Stomach smooth muscle (tissue), 2 donors: ENCODE results near the gene ZMYND15.

Experiments used
- H3K27ac ChIP-seq: one replicate; pipeline ENCODE4 v1.7.0; 2013; ENCODE audit warnings: mild to moderate bottlenecking, low read length, inconsistent platforms
- H3K27me3 ChIP-seq, 2 donors: one replicate each; pipeline ENCODE4 v1.7.0; 2013; ENCODE audit warnings: low read length in 2 of 2; ENCODE audit not compliant: insufficient read depth in 2 of 2, control insufficient read depth in 1 of 2
- H3K36me3 ChIP-seq, 2 donors: one replicate each; pipeline ENCODE4 v1.7.0; 2013; ENCODE audit warnings: low read length in 2 of 2; ENCODE audit not compliant: control insufficient read depth in 2 of 2, insufficient read depth in 2 of 2
- H3K4me1 ChIP-seq: one replicate; pipeline ENCODE4 v1.7.0; 2013; ENCODE audit warnings: low read length; ENCODE audit not compliant: control insufficient read depth, insufficient read depth
- H3K4me3 ChIP-seq, 2 donors: one replicate each; pipeline ENCODE4 v1.7.0; 2013; ENCODE audit warnings: low read length in 2 of 2
- H3K9ac ChIP-seq, 2 donors: one replicate each; pipeline ENCODE4 v1.7.0; 2013; ENCODE audit warnings: low read length in 2 of 2, mild to moderate bottlenecking in 1 of 2
- H3K9me3 ChIP-seq, 2 donors: one replicate each; pipeline ENCODE4 v1.7.0; 2013; ENCODE audit warnings: low read length in 2 of 2; ENCODE audit not compliant: control insufficient read depth in 2 of 2
- donor health status: healthy.
- donor health status: Pancreatic carcinoma.

ZMYND15 gene

DNA sequence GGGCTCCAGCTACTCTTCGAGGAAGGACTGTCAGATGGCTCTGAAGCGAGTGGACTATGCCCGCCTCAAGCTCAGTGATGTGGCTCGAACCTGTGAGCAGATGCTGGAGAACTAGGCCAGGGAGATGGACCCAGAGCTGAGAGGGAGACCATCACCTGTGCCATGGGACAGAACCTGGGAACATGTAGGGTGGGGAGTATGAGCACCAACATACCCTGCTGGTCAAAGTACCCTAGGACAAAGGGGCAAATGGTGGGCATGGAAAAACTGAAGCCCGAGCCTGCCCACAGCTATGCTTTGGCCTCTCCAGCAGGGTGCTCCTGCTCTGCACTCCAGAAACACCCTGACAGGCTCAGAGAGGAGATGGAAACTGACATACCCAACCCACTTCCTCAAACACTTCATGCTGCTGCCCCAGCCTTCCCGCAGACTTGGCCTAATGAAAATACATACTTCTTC lies 6.5 kb upstream of the ZMYND15 start:
- H3K4me3 ChIP-seq, result no peak overlapping the region
- no peaks in the 10 kb centered on the region for H3K9me3 ChIP-seq
- peaks cover 12% of the 10 kb centered on the region for H3K4me1 ChIP-seq
- peak overlapping the region in 1 of 2 donors; percentile 27 for H3K9ac ChIP-seq
- no peak overlapping the region for H3K27ac ChIP-seq
- no peaks in the 10 kb centered on the region for H3K27me3 ChIP-seq
- peaks cover 6 to 8% of the 10 kb centered on the region in 2 donors for H3K36me3 ChIP-seq

DNA sequence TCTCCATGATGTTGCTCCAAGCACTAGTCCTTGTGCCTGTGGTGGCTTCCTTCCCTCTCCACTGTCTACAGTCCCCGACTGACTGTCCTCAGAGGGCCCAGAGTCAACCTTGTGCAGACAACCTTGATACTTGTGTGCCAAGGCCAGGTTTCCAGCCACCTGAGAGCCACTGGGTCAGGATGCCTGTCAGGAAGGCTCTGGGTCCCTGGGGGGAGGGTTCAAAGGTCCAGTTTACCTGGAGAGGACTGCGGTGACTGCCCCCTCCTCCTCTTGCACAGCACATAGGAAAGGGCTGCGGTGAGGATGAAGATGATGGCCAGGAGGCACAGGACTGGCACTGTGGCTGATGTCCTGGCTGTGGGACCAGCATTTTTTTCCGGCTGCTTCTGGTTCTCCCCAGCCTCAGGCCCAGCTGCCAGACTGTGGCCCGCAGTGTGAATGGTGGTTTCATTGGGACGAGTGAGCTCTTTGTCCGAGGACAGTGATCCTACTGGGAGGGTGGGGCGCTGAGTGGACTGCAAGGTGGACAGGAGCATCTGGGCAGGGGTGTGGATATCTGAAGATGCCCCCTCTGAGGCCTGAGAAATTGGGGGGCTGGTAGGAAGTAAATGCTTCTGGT lies 4.7 kb upstream of the ZMYND15 start:
- peak overlapping the region; percentile 11 for H3K27ac ChIP-seq

DNA sequence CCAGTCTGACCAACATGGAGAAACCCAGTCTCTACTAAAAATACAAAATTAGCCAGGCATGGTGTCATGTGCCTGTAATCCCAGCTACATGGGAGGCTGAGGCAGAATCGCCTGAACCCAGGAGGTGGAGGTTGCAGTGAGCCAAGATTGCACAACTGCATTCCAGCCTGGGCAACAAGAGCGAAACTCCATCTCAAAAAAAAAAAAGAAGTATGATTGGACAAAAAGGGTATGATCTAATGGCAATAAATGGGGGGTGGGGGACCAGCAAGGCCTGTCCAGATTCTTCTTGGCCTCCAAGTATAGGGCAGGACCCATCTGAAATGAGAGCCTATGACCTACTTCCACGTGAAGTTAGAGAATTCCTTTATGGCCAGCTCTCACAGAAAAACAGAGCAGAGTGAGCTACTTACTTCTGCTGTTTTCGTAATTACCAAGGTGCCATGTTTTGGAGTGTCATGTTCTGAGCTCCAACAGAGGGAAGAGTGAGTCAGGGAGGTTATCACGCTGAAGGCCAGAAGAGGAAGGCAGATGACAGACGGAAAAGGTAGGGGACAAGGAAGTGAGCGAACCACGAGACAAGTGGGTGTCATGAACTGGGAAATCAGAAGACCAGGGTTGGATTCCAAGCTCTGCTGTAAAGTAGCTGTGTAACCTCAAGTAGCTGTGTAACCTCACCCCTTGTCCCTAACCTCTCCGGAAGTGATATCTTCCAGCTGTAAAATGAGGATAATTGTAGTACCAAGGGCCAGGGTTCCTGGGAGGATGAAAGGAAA lies 3.6 kb upstream of the ZMYND15 start:
- Histone ChIP-seq H3K9me3 (no peaks in the 10 kb centered on the region), H3K27me3 (peaks cover 0 to 4% of the 10 kb centered on the region in 2 donors), H3K36me3 (peaks cover 6 to 8% of the 10 kb centered on the region in 2 donors), H3K4me3 (no peak overlapping the region), H3K9ac (no peak overlapping the region), H3K4me1 (peaks cover 25% of the 10 kb centered on the region), H3K27ac (no peak overlapping the region)

More for the DNA sequence above, 4.7 kb upstream of the ZMYND15 start:
- Histone ChIP-seq H3K4me3 (no peak overlapping the region), H3K4me1 (peaks cover 27% of the 10 kb centered on the region), H3K27me3 (peaks cover 0 to 4% of the 10 kb centered on the region in 2 donors), H3K9me3 (no peaks in the 10 kb centered on the region), H3K36me3 (peaks cover 6 to 8% of the 10 kb centered on the region in 2 donors), H3K9ac (no peak overlapping the region)

DNA sequence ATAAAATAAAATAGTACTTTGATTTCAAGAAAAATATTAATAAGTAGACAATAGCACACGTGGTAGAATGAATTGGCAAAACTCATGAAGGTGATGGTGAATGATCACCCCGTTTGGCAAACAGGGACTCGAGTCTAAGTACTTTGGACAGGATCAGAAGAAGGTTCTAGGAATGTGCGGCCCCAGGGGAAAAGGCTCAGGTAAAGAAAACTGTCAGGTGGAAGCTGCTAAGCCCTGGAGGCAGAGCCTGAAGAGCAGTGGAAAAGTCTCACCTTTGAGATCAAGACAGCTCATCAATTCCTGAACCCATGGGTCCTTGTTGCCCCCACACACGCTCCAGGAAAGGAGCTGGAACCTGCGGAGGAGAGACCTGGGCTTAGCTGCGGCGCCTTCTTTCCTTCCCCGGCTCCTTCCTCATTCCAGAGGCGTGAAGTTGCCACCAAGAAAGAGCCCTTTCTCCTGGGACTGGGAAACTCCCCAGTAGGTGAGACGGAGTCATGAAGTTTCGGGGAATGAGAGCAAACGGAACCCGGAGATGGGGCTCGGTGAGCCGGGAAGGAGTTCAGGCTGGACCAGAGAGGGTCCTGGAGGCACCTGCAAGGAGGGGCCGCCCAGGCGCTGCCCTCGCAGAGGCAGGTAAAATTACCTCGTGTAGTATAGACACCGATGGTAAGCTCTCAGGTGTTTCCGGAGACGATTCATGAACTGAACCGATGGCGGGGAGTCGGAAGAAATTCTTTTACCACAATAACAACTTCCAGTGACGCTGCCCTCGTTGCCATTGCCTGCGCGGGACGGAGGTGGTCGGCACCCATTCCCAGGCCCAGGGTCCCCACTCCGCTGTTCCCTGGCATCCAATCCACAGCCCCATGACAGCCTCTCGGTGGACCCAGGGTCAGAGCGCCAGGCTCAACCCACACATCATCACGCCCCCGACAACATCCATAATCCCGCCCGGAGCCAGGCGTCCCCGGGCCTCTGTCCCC lies 1.2 kb upstream of the ZMYND15 start:
- Histone ChIP-seq H3K27ac (no peak overlapping the region), H3K27me3 (peaks cover under 1 to 8% of the 10 kb centered on the region in 2 donors), H3K4me1 (peaks cover 18% of the 10 kb centered on the region), H3K9me3 (no peaks in the 10 kb centered on the region), H3K4me3 (peak overlapping the region; percentile 73 to 85), H3K9ac (peak overlapping the region; percentile 58 to 70), H3K36me3 (peaks cover 0 to 2% of the 10 kb centered on the region in 2 donors)

- no peaks in the 10 kb centered on the region for H3K36me3 ChIP-seq
- no peaks in the 10 kb centered on the region for H3K9me3 ChIP-seq
- H3K4me3 ChIP-seq, result peak overlapping the region; percentile 73 to 85
- peaks cover 18% of the 10 kb centered on the region for H3K4me1 ChIP-seq
- H3K27me3 ChIP-seq, result peaks cover 14 to 21% of the 10 kb centered on the region in 2 donors
- H3K9ac ChIP-seq, result peak overlapping the region; percentile 42 to 70
- no peak overlapping the region for H3K27ac ChIP-seq
These were observed 355 bp downstream of the ZMYND15 start for GRCh38 chr17:4740025-4740351.

DNA sequence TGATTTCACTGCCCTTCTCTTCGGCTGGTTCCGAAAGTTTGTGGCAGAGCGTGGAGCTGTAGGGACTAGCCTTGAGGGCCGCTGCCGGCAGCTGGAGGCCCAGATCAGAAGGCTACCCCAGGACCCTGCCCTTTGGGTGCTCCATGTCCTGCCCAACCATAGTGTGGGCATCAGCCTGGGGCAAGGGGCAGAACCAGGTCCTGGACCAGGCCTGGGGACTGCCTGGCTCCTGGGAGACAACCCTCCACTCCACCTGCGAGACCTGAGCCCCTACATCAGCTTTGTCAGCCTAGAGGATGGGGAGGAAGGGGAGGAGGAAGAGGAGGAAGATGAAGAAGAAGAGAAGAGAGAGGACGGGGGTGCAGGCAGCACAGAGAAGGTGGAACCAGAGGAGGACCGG lies 951 bp downstream of the ZMYND15 start:
- Histone ChIP-seq H3K27ac (no peak overlapping the region), H3K9ac (no peak overlapping the region), H3K4me3 (no peak overlapping the region), H3K9me3 (no peaks in the 10 kb centered on the region), H3K4me1 (peaks cover 18% of the 10 kb centered on the region), H3K27me3 (peaks cover 19 to 27% of the 10 kb centered on the region in 2 donors), H3K36me3 (no peaks in the 10 kb centered on the region)

GRCh38 chr17:4741544-4741943 lies 1.9 kb downstream of the ZMYND15 start:
- H3K27me3 ChIP-seq, result peaks cover 19 to 30% of the 10 kb centered on the region in 2 donors
- no peak overlapping the region for H3K9ac ChIP-seq
- peaks cover 18% of the 10 kb centered on the region for H3K4me1 ChIP-seq
- no peaks in the 10 kb centered on the region for H3K9me3 ChIP-seq
- H3K27ac ChIP-seq, result no peak overlapping the region
- no peaks in the 10 kb centered on the region for H3K36me3 ChIP-seq
- no peak overlapping the region for H3K4me3 ChIP-seq

GRCh38 chr17:4742133-4742532 lies 2.5 kb downstream of the ZMYND15 start:
- Histone ChIP-seq H3K27me3 (peaks cover 19 to 30% of the 10 kb centered on the region in 2 donors), H3K27ac (no peak overlapping the region)

GRCh38 chr17:4742629-4743028 lies 3.0 kb downstream of the ZMYND15 start:
- H3K4me3 ChIP-seq, result no peak overlapping the region
- no peak overlapping the region for H3K27ac ChIP-seq
- H3K9ac ChIP-seq, result no peak overlapping the region
- H3K36me3 ChIP-seq, result no peaks in the 10 kb centered on the region
- peaks cover 18% of the 10 kb centered on the region for H3K4me1 ChIP-seq
- H3K9me3 ChIP-seq, result no peaks in the 10 kb centered on the region
- peaks cover 19 to 30% of the 10 kb centered on the region in 2 donors for H3K27me3 ChIP-seq

More at GRCh38 chr17:4742133-4742532, 2.5 kb downstream of the ZMYND15 start:
- Histone ChIP-seq H3K36me3 (no peaks in the 10 kb centered on the region), H3K9ac (no peak overlapping the region), H3K4me3 (no peak overlapping the region), H3K4me1 (peaks cover 18% of the 10 kb centered on the region), H3K9me3 (no peaks in the 10 kb centered on the region)

- Histone ChIP-seq H3K27ac (no peak overlapping the region), H3K9me3 (no peaks in the 10 kb centered on the region), H3K9ac (no peak overlapping the region), H3K4me1 (peaks cover 18% of the 10 kb centered on the region), H3K36me3 (no peaks in the 10 kb centered on the region), H3K4me3 (no peak overlapping the region), H3K27me3 (peaks cover 19 to 29% of the 10 kb centered on the region in 2 donors)
These were observed 3.6 kb downstream of the ZMYND15 start for GRCh38 chr17:4743216-4743615.
